GM21717 (cell line): Measurements from ENCODE around the gene SH3BP5L.

Source experiments
- ATAC-seq: cut with Tn5 transposase; IDR thresholded peaks from one replicate; pipeline ENCODE4 v1.9.1; 2021; ENCODE audit warnings: mild to moderate bottlenecking, moderate library complexity; ENCODE audit not compliant: unreplicated experiment

SH3BP5L gene

GRCh38 chr1:248825909-248826760 is at the start of gene SH3BP5L:
TSS of gene SH3BP5L (minus strand) at chr1:248825915. CDS start at chr1:248824935, 980 bp downstream.
- ATAC-seq = peak; percentile 91

- ATAC-seq = peak; percentile 62
Observed at GRCh38 chr1:248873993-248874533, 48.3 kb upstream of the SH3BP5L start.

GRCh38 chr1:248873409-248873992 is 47.8 kb upstream of the SH3BP5L start:
- ATAC-seq = peak; percentile 79

- ATAC-seq = peak; percentile 61
Observed at GRCh38 chr1:248872752-248873408, 47.2 kb upstream of the SH3BP5L start.

- ATAC-seq = no peak
Observed at GRCh38 chr1:248871837-248872401, 46.2 kb upstream of the SH3BP5L start.

GRCh38 chr1:248862998-248863881 is 37.5 kb upstream of the SH3BP5L start:
- peak; percentile 69 for ATAC-seq

GRCh38 chr1:248862695-248862997 is 36.9 kb upstream of the SH3BP5L start:
- peak; percentile 7 for ATAC-seq

GRCh38 chr1:248861616-248862015 is 35.9 kb upstream of the SH3BP5L start:
- ATAC-seq = no peak

GRCh38 chr1:248860007-248860406 is 34.3 kb upstream of the SH3BP5L start:
- no peak for ATAC-seq

- peak; percentile 76 for ATAC-seq
Observed at GRCh38 chr1:248858891-248859889, 33.5 kb upstream of the SH3BP5L start, which contains the start of gene ZNF692. TSS of gene ZNF692 (minus strand) at chr1:248859085. CDS start at chr1:248858309, 776 bp downstream.

GRCh38 chr1:248858096-248858890 is 32.6 kb upstream of the SH3BP5L start:
- peak; percentile 50 for ATAC-seq

GRCh38 chr1:248857749-248858095 is 32.0 kb upstream of the SH3BP5L start:
- peak; percentile 1 for ATAC-seq

GRCh38 chr1:248857201-248857600 is 31.5 kb upstream of the SH3BP5L start:
- ATAC-seq = no peak

- no peak for ATAC-seq
Observed at GRCh38 chr1:248856176-248856575, 30.5 kb upstream of the SH3BP5L start.

- no peak for ATAC-seq
Observed at GRCh38 chr1:248855580-248855979, 29.9 kb upstream of the SH3BP5L start.

- ATAC-seq = no peak
Observed at GRCh38 chr1:248853663-248854375, 28.1 kb upstream of the SH3BP5L start.
